ENCODE data around the gene MRPL33.

The MRPL33 gene

DNA sequence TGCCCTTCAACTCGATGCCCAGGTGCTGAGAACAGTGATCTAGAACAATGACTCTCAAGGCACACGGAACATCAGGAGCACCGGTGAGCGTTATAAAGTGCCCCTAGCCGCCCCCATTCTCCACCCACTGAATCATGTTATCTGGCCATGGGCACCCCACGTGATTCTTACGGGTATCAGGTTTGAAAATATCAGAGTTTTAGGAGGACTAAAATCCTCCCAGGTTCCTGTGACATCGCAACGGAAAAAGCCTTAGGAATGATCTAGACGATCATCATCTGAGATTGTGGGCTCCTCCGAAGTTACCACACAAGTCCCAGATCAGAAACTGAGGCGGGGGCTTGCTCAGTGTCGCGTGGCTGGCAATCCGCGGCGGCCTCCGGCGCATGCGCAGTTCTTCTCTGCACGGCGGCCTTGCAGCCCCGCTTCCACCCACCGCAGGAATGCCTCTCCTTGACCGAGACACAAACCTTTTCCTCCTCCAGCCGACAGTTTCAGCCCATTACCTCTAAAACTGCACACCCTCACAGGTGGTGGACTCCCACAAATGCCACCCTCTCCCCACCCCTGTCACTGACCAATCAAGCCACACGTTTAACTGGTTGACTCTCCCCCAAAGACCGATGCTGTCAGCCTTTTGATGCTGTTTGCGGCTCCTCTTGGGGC lies 5.8 kb upstream of the MRPL33 start:
- H3K4me3 ChIP-seq (IDR thresholded peaks at IDR 0.05; ENCODE audit: insufficient read depth, low read depth, low read length), result no peak overlapping the region

GRCh38 chr2:27766287-27766661 lies 5.2 kb upstream of the MRPL33 start:
- H3K27me3 ChIP-seq (ENCODE audit: insufficient read depth, low read depth), result no peaks in the 10 kb centered on the region
- H3K36me3 ChIP-seq (ENCODE audit: insufficient read depth), result no peaks in the 10 kb centered on the region
- H3K4me1 ChIP-seq (ENCODE audit: low read depth, poor library complexity, severe bottlenecking), result peaks cover 5% of the 10 kb centered on the region
- no peak overlapping the region for H3K4me2 ChIP-seq
- H3K79me2 ChIP-seq (ENCODE audit: insufficient read depth, low read depth), result no peaks in the 10 kb centered on the region
- no peak overlapping the region for H3K9ac ChIP-seq
- no peak overlapping the region for H2AFZ ChIP-seq (ENCODE audit: low read depth)
- no peak overlapping the region for H3K27ac ChIP-seq
- no peak overlapping the region for H3K4me3 ChIP-seq (IDR thresholded peaks at IDR 0.05; ENCODE audit: insufficient read depth, low read depth, low read length)
- H4K20me1 ChIP-seq (ENCODE audit: insufficient read depth), result no peaks in the 10 kb centered on the region
- TF ChIP-seq, protein P1, sequence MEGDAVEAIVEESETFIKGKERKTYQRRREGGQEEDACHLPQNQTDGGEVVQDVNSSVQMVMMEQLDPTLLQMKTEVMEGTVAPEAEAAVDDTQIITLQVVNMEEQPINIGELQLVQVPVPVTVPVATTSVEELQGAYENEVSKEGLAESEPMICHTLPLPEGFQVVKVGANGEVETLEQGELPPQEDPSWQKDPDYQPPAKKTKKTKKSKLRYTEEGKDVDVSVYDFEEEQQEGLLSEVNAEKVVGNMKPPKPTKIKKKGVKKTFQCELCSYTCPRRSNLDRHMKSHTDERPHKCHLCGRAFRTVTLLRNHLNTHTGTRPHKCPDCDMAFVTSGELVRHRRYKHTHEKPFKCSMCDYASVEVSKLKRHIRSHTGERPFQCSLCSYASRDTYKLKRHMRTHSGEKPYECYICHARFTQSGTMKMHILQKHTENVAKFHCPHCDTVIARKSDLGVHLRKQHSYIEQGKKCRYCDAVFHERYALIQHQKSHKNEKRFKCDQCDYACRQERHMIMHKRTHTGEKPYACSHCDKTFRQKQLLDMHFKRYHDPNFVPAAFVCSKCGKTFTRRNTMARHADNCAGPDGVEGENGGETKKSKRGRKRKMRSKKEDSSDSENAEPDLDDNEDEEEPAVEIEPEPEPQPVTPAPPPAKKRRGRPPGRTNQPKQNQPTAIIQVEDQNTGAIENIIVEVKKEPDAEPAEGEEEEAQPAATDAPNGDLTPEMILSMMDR (conservative IDR thresholded peaks at IDR 0.05; ENCODE audit: low read depth, low read length), result no peak

More for the DNA sequence above, 5.8 kb upstream of the MRPL33 start:
- no peak overlapping the region for H3K9ac ChIP-seq
- no peaks in the 10 kb centered on the region for H3K27me3 ChIP-seq (ENCODE audit: insufficient read depth, low read depth)
- TF ChIP-seq, protein P1 (conservative IDR thresholded peaks at IDR 0.05; ENCODE audit: low read depth, low read length), result no peak
- H3K79me2 ChIP-seq (ENCODE audit: insufficient read depth, low read depth), result no peaks in the 10 kb centered on the region
- no peak overlapping the region for H3K27ac ChIP-seq
- H2AFZ ChIP-seq (ENCODE audit: low read depth), result no peak overlapping the region
- H3K4me1 ChIP-seq (ENCODE audit: low read depth, poor library complexity, severe bottlenecking), result peaks cover 3% of the 10 kb centered on the region
- H4K20me1 ChIP-seq (ENCODE audit: insufficient read depth), result no peaks in the 10 kb centered on the region
- no peaks in the 10 kb centered on the region for H3K36me3 ChIP-seq (ENCODE audit: insufficient read depth)
- no peak overlapping the region for H3K4me2 ChIP-seq

DNA sequence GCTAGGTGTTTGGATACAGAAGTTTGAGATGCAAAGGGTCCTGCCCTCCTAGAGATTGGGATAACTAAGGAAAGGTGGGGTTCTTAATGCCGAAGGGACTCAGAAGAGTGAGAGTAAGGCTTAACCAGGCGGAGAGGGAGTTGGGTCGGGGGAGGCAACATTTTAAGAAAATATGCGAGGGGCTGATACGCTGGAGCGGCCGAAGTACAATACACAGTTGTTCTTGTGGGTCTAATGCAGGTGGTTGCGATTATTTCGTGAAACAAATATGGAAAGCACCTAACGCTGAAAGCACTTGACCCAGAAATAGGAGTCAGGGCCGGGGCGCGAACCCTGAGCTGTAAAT lies 344 bp upstream of the MRPL33 start:
- peak overlapping the region; percentile 58 for H3K27ac ChIP-seq

GRCh38 chr2:27772804-27773203 lies 1.3 kb downstream of the MRPL33 start:
- H3K4me1 ChIP-seq (ENCODE audit: low read depth, poor library complexity, severe bottlenecking), result peaks cover 18% of the 10 kb centered on the region
- H3K27ac ChIP-seq, result no peak overlapping the region

More for the DNA sequence above, 344 bp upstream of the MRPL33 start:
- Histone ChIP-seq H3K36me3 (ENCODE audit: insufficient read depth) (no peaks in the 10 kb centered on the region; the same call in 1 of the 2 replicates), H2AFZ (ENCODE audit: low read depth) (peak overlapping the region; percentile 78), H3K4me1 (ENCODE audit: low read depth, poor library complexity, severe bottlenecking) (peaks cover 18% of the 10 kb centered on the region), H3K79me2 (ENCODE audit: insufficient read depth, low read depth) (peaks cover 21% of the 10 kb centered on the region), H3K4me2 (peak overlapping the region; percentile 70), H3K27me3 (ENCODE audit: insufficient read depth, low read depth) (no peaks in the 10 kb centered on the region), H3K4me3 (IDR thresholded peaks at IDR 0.05; ENCODE audit: insufficient read depth, low read depth, low read length) (no peak overlapping the region), H4K20me1 (ENCODE audit: insufficient read depth) (no peaks in the 10 kb centered on the region), H3K9ac (peak overlapping the region; percentile 47; the same call in 1 of the 2 replicates)
- TF ChIP-seq, protein P1 (conservative IDR thresholded peaks at IDR 0.05; ENCODE audit: low read depth, low read length), result no peak

More at GRCh38 chr2:27772804-27773203, 1.3 kb downstream of the MRPL33 start:
- H3K79me2 ChIP-seq (ENCODE audit: insufficient read depth, low read depth), result peaks cover 24% of the 10 kb centered on the region
- H3K4me3 ChIP-seq (IDR thresholded peaks at IDR 0.05; ENCODE audit: insufficient read depth, low read depth, low read length), result no peak overlapping the region
- no peak overlapping the region for H2AFZ ChIP-seq (ENCODE audit: low read depth)
- H3K4me2 ChIP-seq, result peak overlapping the region; percentile 70
- H3K36me3 ChIP-seq (ENCODE audit: insufficient read depth), result no peaks in the 10 kb centered on the region; the same call in 1 of the 2 replicates
- no peaks in the 10 kb centered on the region for H3K27me3 ChIP-seq (ENCODE audit: insufficient read depth, low read depth)
- H4K20me1 ChIP-seq (ENCODE audit: insufficient read depth), result no peaks in the 10 kb centered on the region
- 0 out of 2 replicates have a peak overlapping the region, but pooled peaks have one; percentile 47 for H3K9ac ChIP-seq
- TF ChIP-seq, protein P1 (conservative IDR thresholded peaks at IDR 0.05; ENCODE audit: low read depth, low read length), result no peak
